Upper lobe of left lung (tissue), 6 donors: ENCODE results near the gene CLMN. TPM values are rescaled to one million over a fixed set of nuclear protein-coding genes. Genes with fewer than 3 reads are reported as not detected.

Source experiments
- ATAC-seq, 2 donors: fragments of 200-7000 bp; cut with Tn5 transposase; one replicate each; pipeline ENCODE4 v1.9.1; 2022; ENCODE audit warnings: mild to moderate bottlenecking in 2 of 2, moderate library complexity in 2 of 2; ENCODE audit not compliant: low FRiP score in 2 of 2
- DNase-seq, 2 donors: peaks; one replicate each; pipeline ENCODE4 v3.0.0-alpha.2; 2019 to 2020
- H3K27ac ChIP-seq, 4 donors: fragments of 200-600 bp; sonication (generic); one replicate each; pipeline ENCODE4 v1.5.1; 2016 to 2019
- H3K27me3 ChIP-seq, 4 donors: fragments of 200-600 bp; sonication (generic); one replicate each; pipeline ENCODE4 v1.5.1; 2017 to 2019
- H3K36me3 ChIP-seq, 4 donors: fragments of 200-600 bp; sonication (generic); one replicate each; pipeline ENCODE4 v1.5.1; 2016 to 2019
- H3K4me1 ChIP-seq, 4 donors: fragments of 200-600 bp; sonication (generic); one replicate each; pipeline ENCODE4 v1.5.1; 2018 to 2019
- H3K4me3 ChIP-seq, 4 donors: fragments of 200-600 bp; sonication (generic); one replicate each; pipeline ENCODE4 v1.5.1; 2017 to 2019; ENCODE audit warnings: mild to moderate bottlenecking in 2 of 4, moderate library complexity in 1 of 4
- H3K9me3 ChIP-seq, 4 donors: fragments of 200-600 bp; sonication (generic); one replicate each; pipeline ENCODE4 v1.5.1; 2018 to 2019
- CTCF ChIP-seq, 6 experiments: fragments of 450-650 bp in 4 of 6; fragments of 200-600 bp in 2 of 6; sonication (generic) in 2 of 6; IDR thresholded peaks; one replicate each; pipeline ENCODE4 v1.5.1; 2016 to 2019; ENCODE audit warnings: antibody characterized with exemption in 6 of 6
- EP300 ChIP-seq, 4 donors: sonication (generic); formaldehyde crosslinking; IDR thresholded peaks; one replicate each; pipeline ENCODE4 v1.5.1; 2017; ENCODE audit warnings: antibody characterized with exemption in 4 of 4, control low read depth in 2 of 4
- POLR2A ChIP-seq, 4 donors: fragments of 450-650 bp; IDR thresholded peaks; one replicate each; pipeline ENCODE4 v1.5.1; 2016 to 2017; ENCODE audit warnings: antibody characterized with exemption in 4 of 4, mild to moderate bottlenecking in 2 of 4
- POLR2AphosphoS5 ChIP-seq, 2 donors: sonication (generic); formaldehyde crosslinking; IDR thresholded peaks; one replicate each; pipeline ENCODE4 v1.5.1; 2017; ENCODE audit warnings: antibody characterized with exemption in 2 of 2
- WGBS, 2 donors: methylation state at CpG; one replicate each; pipeline ENCODE4 v1.1.5; 2017 to 2018; 5-methylcytosine and 5-hydroxymethylcytosine counted together
- total RNA-seq, 6 donors: library from RNA; depleted of rRNA in 4 of 6; stranded (reverse); fragments of >200 nt in 4 of 6; gene quantifications; one replicate each; pipeline versions ENCODE4 v1.1.0 to v1.2.1, GENCODE V29; 2016 to 2021
- donor health status: DM: no; HTN: no; CAD: no; lungs with moderate emphysema.
- donor health status: DM: no; HTN: yes; CAD: no; lungs with severe emphysema.

The CLMN gene
- total RNA-seq, 6 donors from 2014 or later, result 9.7 to 35.5 (median 18.8) TPM

- ATAC-seq (no peak), DNase-seq (no peak)
- no peak overlapping the region for H3K4me3 ChIP-seq
- no peaks in the 10 kb centered on the region for H3K27me3 ChIP-seq
- no peak overlapping the region for H3K27ac ChIP-seq
- no peaks in the 10 kb centered on the region for H3K4me1 ChIP-seq
- no peaks in the 10 kb centered on the region for H3K36me3 ChIP-seq
- H3K9me3 ChIP-seq, result no peaks in the 10 kb centered on the region
- TF ChIP-seq CTCF (IDR thresholded peaks at IDR 0.05) (no peak), EP300 (IDR thresholded peaks at IDR 0.05) (no peak), POLR2AphosphoS5 (IDR thresholded peaks at IDR 0.05) (no peak), POLR2A (IDR thresholded peaks at IDR 0.05) (no peak)
- 65 to 66% methylated on average over 3 of the region's 3 CpGs for WGBS, 2 donors
Observed at GRCh38 chr14:95215094-95215725, 104.5 kb downstream of the CLMN start.

- Histone ChIP-seq H3K9me3 (no peaks in the 10 kb centered on the region), H3K4me1 (no peaks in the 10 kb centered on the region), H3K27me3 (no peaks in the 10 kb centered on the region), H3K4me3 (no peak overlapping the region), H3K27ac (no peak overlapping the region), H3K36me3 (no peaks in the 10 kb centered on the region)
- WGBS, 2 donors, result 92 to 93% methylated on average over 3 of the region's 3 CpGs
- ATAC-seq (no peak), DNase-seq (no peak)
- TF ChIP-seq CTCF (IDR thresholded peaks at IDR 0.05), result no peak
- TF ChIP-seq POLR2A (IDR thresholded peaks at IDR 0.05), result no peak
- TF ChIP-seq POLR2AphosphoS5 (IDR thresholded peaks at IDR 0.05), result no peak
- TF ChIP-seq EP300 (IDR thresholded peaks at IDR 0.05), result no peak
Observed at GRCh38 chr14:95213774-95214173, 105.9 kb downstream of the CLMN start.

- Histone ChIP-seq H3K4me1 (no peaks in the 10 kb centered on the region), H3K36me3 (no peaks in the 10 kb centered on the region), H3K27me3 (no peaks in the 10 kb centered on the region), H3K27ac (no peak overlapping the region), H3K9me3 (no peaks in the 10 kb centered on the region), H3K4me3 (no peak overlapping the region)
- WGBS, 2 donors, result 84 to 87% methylated on average over 6 to 8 of the region's 8 CpGs
- DNase-seq (no peak), ATAC-seq (no peak)
- TF ChIP-seq EP300 (IDR thresholded peaks at IDR 0.05) (no peak), CTCF (IDR thresholded peaks at IDR 0.05) (no peak), POLR2AphosphoS5 (IDR thresholded peaks at IDR 0.05) (no peak), POLR2A (IDR thresholded peaks at IDR 0.05) (no peak)
Observed at GRCh38 chr14:95211721-95212504, 107.8 kb downstream of the CLMN start.

GRCh38 chr14:95210699-95211098 lies 109.0 kb downstream of the CLMN start:
- Histone ChIP-seq H3K36me3 (no peaks in the 10 kb centered on the region), H3K4me3 (no peak overlapping the region), H3K27me3 (no peaks in the 10 kb centered on the region), H3K9me3 (no peaks in the 10 kb centered on the region), H3K4me1 (no peaks in the 10 kb centered on the region), H3K27ac (no peak overlapping the region)
- WGBS, 2 donors, result 92 to 95% methylated on average over 13 of the region's 13 CpGs
- ATAC-seq (no peak), DNase-seq (peak in 1 of 2 donors; percentile 44)
- TF ChIP-seq CTCF (IDR thresholded peaks at IDR 0.05) (no peak), POLR2AphosphoS5 (IDR thresholded peaks at IDR 0.05) (no peak), EP300 (IDR thresholded peaks at IDR 0.05) (no peak), POLR2A (IDR thresholded peaks at IDR 0.05) (no peak)
